ENCODE data around the gene LRWD1.
"Not testable (repeated sequence)": the region's sequence is repeated elsewhere in the genome, so short reads cannot be mapped to it uniquely, and the experiment has no call there.

DNA sequence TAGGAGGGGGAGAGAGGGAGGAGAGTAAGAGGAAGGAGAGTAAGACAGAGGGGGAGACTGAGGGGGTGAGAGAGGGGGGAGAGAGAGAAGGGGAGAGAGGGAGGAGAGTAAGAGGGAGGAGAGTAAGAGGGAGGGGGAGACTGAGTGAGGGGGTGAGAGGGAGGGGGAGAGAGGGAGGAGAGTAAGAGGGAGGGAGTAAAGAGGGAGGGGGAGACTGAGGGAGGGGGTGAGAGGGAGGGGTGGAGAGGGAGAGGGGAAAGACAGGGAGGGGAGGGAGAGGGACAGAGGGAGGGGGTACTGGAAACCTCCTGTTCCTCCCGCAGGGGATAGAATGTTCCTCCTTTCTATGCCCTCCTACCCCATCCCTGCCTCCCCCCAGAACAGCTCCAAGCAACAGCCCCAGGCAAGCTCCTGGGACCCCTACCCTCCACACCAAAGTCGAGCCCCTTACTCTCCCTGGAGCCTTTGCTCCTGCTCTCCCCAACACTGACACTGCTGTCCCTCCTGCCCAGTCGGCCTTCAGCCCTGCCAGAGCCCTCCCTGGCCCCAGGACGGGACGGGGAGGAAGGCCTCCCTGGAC is 47.9 kb downstream of the LRWD1 start:
- TF ChIP-seq POLR2A, EP300 (IDR thresholded peaks at IDR 0.05): not testable (repeated sequence)
- TF ChIP-seq, protein P1, sequence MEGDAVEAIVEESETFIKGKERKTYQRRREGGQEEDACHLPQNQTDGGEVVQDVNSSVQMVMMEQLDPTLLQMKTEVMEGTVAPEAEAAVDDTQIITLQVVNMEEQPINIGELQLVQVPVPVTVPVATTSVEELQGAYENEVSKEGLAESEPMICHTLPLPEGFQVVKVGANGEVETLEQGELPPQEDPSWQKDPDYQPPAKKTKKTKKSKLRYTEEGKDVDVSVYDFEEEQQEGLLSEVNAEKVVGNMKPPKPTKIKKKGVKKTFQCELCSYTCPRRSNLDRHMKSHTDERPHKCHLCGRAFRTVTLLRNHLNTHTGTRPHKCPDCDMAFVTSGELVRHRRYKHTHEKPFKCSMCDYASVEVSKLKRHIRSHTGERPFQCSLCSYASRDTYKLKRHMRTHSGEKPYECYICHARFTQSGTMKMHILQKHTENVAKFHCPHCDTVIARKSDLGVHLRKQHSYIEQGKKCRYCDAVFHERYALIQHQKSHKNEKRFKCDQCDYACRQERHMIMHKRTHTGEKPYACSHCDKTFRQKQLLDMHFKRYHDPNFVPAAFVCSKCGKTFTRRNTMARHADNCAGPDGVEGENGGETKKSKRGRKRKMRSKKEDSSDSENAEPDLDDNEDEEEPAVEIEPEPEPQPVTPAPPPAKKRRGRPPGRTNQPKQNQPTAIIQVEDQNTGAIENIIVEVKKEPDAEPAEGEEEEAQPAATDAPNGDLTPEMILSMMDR (IDR thresholded peaks at IDR 0.05), result not testable (repeated sequence)
